ENCODE data around the gene ARVCF.

Gene ARVCF

DNA sequence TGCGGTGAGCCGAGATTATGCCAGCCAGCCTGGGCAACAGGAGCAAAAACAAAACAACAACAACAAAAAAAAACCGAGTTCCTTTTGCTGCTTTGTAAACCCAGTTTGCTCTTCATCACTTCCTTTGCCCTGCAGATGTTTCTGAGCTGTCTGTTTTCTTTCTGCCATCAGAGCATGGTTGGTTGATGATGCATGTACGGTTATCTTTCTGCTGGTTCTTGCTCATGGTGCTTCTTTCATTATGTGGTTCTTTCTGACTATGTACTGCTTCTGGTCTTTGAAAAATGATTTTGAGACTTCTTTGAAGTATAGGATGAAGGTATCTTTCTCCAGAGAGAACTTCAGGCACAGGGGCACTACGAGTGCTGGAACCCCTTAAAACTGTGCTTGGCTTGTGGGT is 17.5 kb upstream of the ARVCF start:
- FAIRE-seq: no peak
- DNase-seq (ENCODE audit: insufficient read length, low spot score): no peak
- TF ChIP-seq POLR2AphosphoS5 (IDR thresholded peaks at IDR 0.05; ENCODE audit: low read depth, low read length) (no peak), POLR2A (IDR thresholded peaks at IDR 0.05; ENCODE audit: low read depth, low read length) (no peak), PAX5 (IDR thresholded peaks at IDR 0.05; ENCODE audit: insufficient read depth, low read length, severe bottlenecking) (no peak), TAF1 (IDR thresholded peaks at IDR 0.05; ENCODE audit: low read depth, low read length) (no peak), SPI1 (IDR thresholded peaks at IDR 0.05; ENCODE audit: low read depth, low read length) (no peak), POU2F2 (IDR thresholded peaks at IDR 0.05; ENCODE audit: low read depth, low read length) (no peak)

DNA sequence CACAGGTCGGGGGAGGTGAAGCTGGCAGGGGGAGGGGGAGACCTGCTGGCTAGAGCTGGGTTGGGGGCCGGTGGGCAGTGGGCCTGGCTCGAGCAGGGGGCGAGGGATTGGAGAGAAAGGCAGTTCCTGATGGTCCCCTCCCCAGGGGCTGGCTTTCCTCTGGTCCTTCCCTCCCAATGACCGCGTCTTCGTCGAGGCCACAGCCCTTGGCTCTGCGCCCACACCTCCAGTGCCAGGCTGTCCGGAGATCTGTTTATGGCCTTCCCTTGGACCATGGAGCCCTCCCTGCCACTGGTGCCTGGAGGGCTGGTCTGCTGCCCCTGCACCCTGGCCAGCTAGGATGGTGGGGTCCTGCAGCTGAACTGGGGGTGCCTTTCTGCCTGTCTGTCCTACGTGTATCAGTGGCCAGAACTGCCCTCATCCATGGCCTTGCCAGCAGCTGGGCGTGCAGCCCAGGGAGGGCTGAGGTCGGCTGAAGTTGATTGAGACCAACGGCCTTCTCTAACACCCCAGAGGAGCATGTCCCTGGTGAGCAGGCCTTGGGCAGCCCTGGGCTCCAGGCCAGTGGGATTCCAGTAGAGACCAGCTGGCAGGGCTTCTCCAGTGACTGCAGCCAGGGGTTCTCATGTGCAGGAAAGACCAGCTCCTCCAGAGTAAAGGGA is 16.6 kb upstream of the ARVCF start:
- DNase-seq (ENCODE audit: insufficient read length, low spot score) (no peak), FAIRE-seq (no peak)
- TF ChIP-seq POU2F2 (IDR thresholded peaks at IDR 0.05; ENCODE audit: low read depth, low read length) (no peak), PAX5 (IDR thresholded peaks at IDR 0.05; ENCODE audit: insufficient read depth, low read length, severe bottlenecking) (no peak), POLR2AphosphoS5 (IDR thresholded peaks at IDR 0.05; ENCODE audit: low read depth, low read length) (no peak), TAF1 (IDR thresholded peaks at IDR 0.05; ENCODE audit: low read depth, low read length) (no peak), SPI1 (IDR thresholded peaks at IDR 0.05; ENCODE audit: low read depth, low read length) (no peak), POLR2A (IDR thresholded peaks at IDR 0.05; ENCODE audit: low read depth, low read length) (no peak)

DNA sequence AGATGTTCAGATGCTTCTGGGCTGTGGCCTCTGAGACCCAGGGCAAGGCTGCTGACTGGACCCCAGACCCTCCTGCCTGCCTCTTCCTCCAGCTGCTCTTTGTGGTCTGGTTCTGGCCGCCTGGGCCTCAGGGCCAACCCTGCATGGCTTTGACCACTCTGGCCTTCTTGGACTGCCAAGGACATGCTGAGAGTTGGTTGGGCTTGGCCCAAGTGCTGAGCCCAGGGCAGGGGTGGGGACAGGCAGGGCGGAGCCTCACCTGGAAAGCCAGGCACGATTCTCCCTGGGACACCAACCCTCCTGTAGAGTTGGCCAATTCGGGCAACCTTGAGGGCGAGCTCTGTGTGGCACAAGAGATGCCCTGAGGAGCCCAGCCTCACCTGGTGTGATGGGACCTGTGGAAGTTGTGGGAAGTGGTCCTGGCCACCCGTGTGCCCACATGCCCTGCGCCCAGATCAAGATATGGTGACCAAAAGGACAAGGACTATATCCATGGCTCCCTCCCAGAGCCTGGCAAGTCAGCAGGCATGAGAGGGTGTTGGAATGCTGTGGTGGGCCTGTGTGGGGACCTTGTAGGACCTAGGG is 15.9 kb upstream of the ARVCF start:
- FAIRE-seq (no peak), DNase-seq (ENCODE audit: insufficient read length, low spot score) (no peak)
- TF ChIP-seq POU2F2 (IDR thresholded peaks at IDR 0.05; ENCODE audit: low read depth, low read length) (no peak), TAF1 (IDR thresholded peaks at IDR 0.05; ENCODE audit: low read depth, low read length) (no peak), POLR2AphosphoS5 (IDR thresholded peaks at IDR 0.05; ENCODE audit: low read depth, low read length) (no peak), SPI1 (IDR thresholded peaks at IDR 0.05; ENCODE audit: low read depth, low read length) (no peak), PAX5 (IDR thresholded peaks at IDR 0.05; ENCODE audit: insufficient read depth, low read length, severe bottlenecking) (no peak), POLR2A (IDR thresholded peaks at IDR 0.05; ENCODE audit: low read depth, low read length) (no peak)

DNA sequence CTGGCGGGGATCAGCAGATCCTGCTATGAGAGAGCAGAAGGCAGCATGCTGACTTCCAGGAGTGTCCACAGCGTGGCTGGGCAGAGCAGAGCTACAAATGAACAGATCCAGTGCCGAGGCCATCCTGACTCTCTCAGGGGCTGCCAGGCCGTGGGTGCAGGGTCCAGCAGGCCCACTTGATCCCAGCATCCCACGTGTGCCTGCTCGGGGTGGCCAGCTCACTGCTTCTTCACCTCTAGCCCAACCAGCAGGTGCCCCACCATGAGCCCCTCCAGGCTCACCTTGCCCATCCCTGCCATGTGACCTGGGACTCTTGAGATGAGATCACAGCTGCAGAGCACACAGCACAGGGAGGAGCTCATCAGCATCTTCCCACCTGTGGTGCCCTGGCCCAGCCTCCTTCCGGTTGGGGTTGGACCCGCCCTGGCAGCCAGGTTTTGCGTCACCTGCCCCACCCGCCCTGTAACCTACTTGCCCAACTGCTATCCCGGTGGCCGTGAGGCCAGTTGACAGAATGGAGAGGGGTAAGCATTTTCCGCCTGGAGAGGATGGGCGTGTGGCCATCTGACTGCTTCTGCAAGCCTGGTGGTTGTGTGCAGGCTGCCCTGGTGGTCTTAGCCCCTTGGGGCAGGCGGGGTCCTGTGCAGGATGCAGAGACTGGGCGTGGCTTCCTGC is 15.2 kb upstream of the ARVCF start:
- TF ChIP-seq SPI1 (IDR thresholded peaks at IDR 0.05; ENCODE audit: low read depth, low read length) (no peak), TAF1 (IDR thresholded peaks at IDR 0.05; ENCODE audit: low read depth, low read length) (no peak), POLR2AphosphoS5 (IDR thresholded peaks at IDR 0.05; ENCODE audit: low read depth, low read length) (no peak), PAX5 (IDR thresholded peaks at IDR 0.05; ENCODE audit: insufficient read depth, low read length, severe bottlenecking) (no peak), POLR2A (IDR thresholded peaks at IDR 0.05; ENCODE audit: low read depth, low read length) (no peak), POU2F2 (IDR thresholded peaks at IDR 0.05; ENCODE audit: low read depth, low read length) (no peak)
- DNase-seq (ENCODE audit: insufficient read length, low spot score) (no peak), FAIRE-seq (no peak)

DNA sequence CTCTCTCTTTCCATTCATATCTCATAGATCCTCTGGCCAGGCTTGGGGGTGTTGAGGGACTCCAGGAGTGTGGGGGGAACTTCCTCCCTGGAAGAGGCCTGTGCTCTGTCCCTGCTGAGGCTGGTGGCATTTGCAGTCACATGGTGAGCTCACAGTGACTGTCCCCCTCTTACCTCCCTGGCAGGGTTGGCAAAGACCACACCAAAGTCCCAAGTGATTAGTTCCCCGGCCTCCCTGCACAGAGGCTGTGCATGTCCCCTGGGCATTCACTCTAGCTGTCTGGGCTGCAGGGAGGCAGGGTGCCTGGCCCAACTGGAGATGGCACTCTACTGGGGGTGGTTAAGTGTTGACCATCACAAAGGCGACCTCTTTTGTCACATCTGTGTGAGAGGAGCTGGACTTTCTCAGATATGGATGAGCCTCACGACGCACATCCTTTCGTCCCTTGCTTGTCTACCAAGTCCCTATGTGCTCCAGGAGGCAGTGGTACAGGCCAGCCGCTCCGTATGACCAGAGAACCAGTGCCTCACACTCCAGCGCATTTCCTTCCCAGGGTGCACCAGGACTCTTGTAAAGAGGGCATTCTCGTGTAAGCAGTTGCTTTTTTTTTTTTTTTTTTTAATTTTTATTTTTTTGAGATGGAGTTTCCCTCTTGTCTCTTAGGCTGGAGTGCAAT is 13.1 kb upstream of the ARVCF start:
- FAIRE-seq (no peak), DNase-seq (ENCODE audit: insufficient read length, low spot score) (no peak)
- no peak for TF ChIP-seq POLR2A (IDR thresholded peaks at IDR 0.05; ENCODE audit: low read depth, low read length)
- no peak for TF ChIP-seq PAX5 (IDR thresholded peaks at IDR 0.05; ENCODE audit: insufficient read depth, low read length, severe bottlenecking)
- no peak for TF ChIP-seq POU2F2 (IDR thresholded peaks at IDR 0.05; ENCODE audit: low read depth, low read length)
- TF ChIP-seq TAF1 (IDR thresholded peaks at IDR 0.05; ENCODE audit: low read depth, low read length): no peak
- no peak for TF ChIP-seq SPI1 (IDR thresholded peaks at IDR 0.05; ENCODE audit: low read depth, low read length)
- no peak for TF ChIP-seq POLR2AphosphoS5 (IDR thresholded peaks at IDR 0.05; ENCODE audit: low read depth, low read length)

DNA sequence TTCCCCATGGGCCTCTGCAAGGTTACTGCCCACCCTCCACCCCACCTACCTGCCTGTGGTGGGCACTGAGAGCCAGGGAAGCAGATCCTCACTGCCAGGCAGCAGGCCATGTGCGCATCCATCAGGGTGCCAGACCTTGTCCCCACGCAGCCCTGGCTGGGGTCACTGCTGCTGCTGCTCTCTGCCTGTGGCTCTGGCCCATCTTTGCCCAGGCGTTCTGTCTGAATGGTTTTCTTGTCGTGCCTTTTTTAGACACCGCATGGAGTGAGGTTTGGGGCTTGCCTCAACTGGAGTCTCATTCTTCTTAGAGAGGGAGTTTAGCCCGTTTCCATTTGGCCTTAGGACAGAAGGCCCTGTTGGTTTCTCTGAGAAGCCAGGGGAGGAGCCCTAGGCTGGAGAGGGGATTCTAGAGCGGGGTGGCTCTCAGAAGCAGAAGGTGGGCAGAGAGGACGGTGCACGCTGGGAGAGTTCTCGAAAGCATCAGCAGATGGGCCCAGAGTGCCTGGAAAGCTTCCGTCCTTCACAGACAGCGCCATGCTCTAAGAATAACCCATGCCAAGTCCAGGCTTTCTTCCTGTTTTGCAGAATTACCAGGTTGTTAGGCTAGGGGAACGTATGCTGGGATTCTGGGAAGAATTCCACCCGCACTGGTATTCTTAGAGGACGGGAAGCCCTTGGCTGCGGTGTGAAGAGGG is 12.4 kb upstream of the ARVCF start:
- TF ChIP-seq PAX5 (IDR thresholded peaks at IDR 0.05; ENCODE audit: insufficient read depth, low read length, severe bottlenecking) (no peak), POLR2A (IDR thresholded peaks at IDR 0.05; ENCODE audit: low read depth, low read length) (no peak), POLR2AphosphoS5 (IDR thresholded peaks at IDR 0.05; ENCODE audit: low read depth, low read length) (no peak), POU2F2 (IDR thresholded peaks at IDR 0.05; ENCODE audit: low read depth, low read length) (no peak), TAF1 (IDR thresholded peaks at IDR 0.05; ENCODE audit: low read depth, low read length) (no peak), SPI1 (IDR thresholded peaks at IDR 0.05; ENCODE audit: low read depth, low read length) (no peak)

DNA sequence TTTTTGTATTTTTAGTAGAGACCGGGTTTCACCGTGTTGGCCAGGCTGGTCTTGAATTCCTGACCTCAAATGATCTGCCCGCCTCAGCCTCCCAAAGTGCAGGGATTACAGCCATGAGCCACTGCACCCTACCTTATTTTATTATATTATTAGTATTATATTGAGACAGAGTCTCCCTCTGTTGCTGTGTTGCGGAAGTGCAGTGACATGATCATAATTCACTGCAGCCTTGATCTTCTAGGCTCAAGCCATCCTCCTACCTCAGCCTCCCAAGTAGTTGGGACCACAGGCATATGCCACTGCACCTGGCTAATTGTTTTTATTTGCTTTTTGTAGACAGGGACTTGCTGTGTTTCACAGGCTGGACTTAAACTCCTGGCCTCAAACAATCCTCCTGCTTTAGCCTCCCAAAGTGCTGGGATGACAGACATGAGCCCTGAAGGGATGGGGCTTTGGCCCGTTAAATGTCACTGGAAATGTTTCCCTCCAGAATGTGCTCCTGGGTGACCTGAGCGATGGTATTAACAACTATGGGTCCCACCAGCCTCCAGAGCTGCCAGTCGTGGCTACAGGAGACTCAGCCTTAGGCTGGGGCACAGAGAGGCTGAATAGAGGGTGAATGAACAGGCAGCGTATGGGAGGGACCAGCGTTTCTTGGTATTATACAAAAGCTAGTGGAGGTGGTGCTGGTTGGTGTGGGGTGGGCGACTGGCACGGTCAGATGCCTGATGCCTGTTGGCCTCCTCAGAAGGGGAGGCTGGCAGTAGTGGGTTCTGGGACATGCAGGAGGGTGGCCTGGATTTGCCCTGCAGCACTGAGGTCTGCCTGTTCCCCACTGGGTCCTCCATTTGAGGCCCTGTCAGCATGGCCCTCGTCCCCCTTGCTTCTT is 11.6 kb upstream of the ARVCF start:
- FAIRE-seq: no peak
- DNase-seq (ENCODE audit: insufficient read length, low spot score): no peak
- no peak for TF ChIP-seq POLR2A (IDR thresholded peaks at IDR 0.05; ENCODE audit: low read depth, low read length)
- TF ChIP-seq POU2F2 (IDR thresholded peaks at IDR 0.05; ENCODE audit: low read depth, low read length): no peak
- TF ChIP-seq TAF1 (IDR thresholded peaks at IDR 0.05; ENCODE audit: low read depth, low read length): no peak
- no peak for TF ChIP-seq SPI1 (IDR thresholded peaks at IDR 0.05; ENCODE audit: low read depth, low read length)
- TF ChIP-seq POLR2AphosphoS5 (IDR thresholded peaks at IDR 0.05; ENCODE audit: low read depth, low read length): no peak
- no peak for TF ChIP-seq PAX5 (IDR thresholded peaks at IDR 0.05; ENCODE audit: insufficient read depth, low read length, severe bottlenecking)

More for the DNA sequence above, 12.4 kb upstream of the ARVCF start:
- no peak for FAIRE-seq
- no peak for DNase-seq (ENCODE audit: insufficient read length, low spot score)
